HEK293 (cell line): ENCODE data around the gene DMGDH.

Experiments
- CTCF ChIA-PET: fragments of 350-600 bp; formaldehyde crosslinking; extraction: SDS; loops from one replicate; lab custom pipeline; 2021; ENCODE audit warnings: antibody characterized with exemption; lab: Yijun Ruan, JAX
- POLR2A ChIA-PET: fragments of 300-600 bp; formaldehyde crosslinking; extraction: SDS; loops from one replicate; lab custom pipeline; 2020; ENCODE audit warnings: antibody characterized with exemption, inconsistent platforms; lab: Yijun Ruan, JAX
- H3K27ac ChIP-seq: fragments of 200-500 bp; sonication (Bioruptor generic); 2 replicates; pipeline ENCODE4 v1.5.1; 2014; ENCODE audit warnings: low read depth, low read length, control low read depth, inconsistent platforms; ENCODE audit errors: extremely low read depth
- H3K36me3 ChIP-seq, 2 experiments: fragments of 200-500 bp in 1 of 2; sonication (Bioruptor generic) in 1 of 2; 1 replicate in 1 of 2; 2 replicates in 1 of 2; pipeline ENCODE4 v1.5.1; 2014 to 2017; ENCODE audit warnings: inconsistent platforms in 2 of 2, low read length in 2 of 2; ENCODE audit not compliant: control insufficient read depth in 2 of 2, insufficient read depth in 1 of 2
- H3K4me1 ChIP-seq: fragments of 200-500 bp; sonication (Bioruptor generic); 2 replicates; pipeline ENCODE4 v1.5.1; 2014; ENCODE audit warnings: mild to moderate bottlenecking, low read length, inconsistent platforms; ENCODE audit not compliant: control insufficient read depth, insufficient read depth
- H3K4me3 ChIP-seq: 2 replicates; pipeline ENCODE4 v1.5.1; 2011; ENCODE audit warnings: low read depth, mild to moderate bottlenecking, control low read depth, low read length, moderate library complexity
- H3K9me3 ChIP-seq: fragments of 200-500 bp; sonication (Bioruptor generic); 2 replicates; pipeline ENCODE4 v1.5.1; 2014; ENCODE audit warnings: low read depth, low read length, inconsistent platforms; ENCODE audit not compliant: control insufficient read depth, insufficient read depth
- FEZF1 ChIP-seq: fragments of 450-650 bp; formaldehyde crosslinking; IDR thresholded peaks from 2 replicates; pipeline ENCODE4 v1.5.1; 2016; ENCODE audit warnings: missing biosample characterization, missing genetic modification characterization
- GLI4 ChIP-seq: fragments of 450-650 bp; formaldehyde crosslinking; IDR thresholded peaks from 2 replicates; pipeline ENCODE4 v1.5.1; 2016; ENCODE audit warnings: missing biosample characterization, missing genetic modification characterization
- KLF7 ChIP-seq: fragments of 450-650 bp; formaldehyde crosslinking; IDR thresholded peaks from 2 replicates; pipeline ENCODE4 v1.5.1; 2016; ENCODE audit warnings: missing biosample characterization, missing genetic modification characterization, borderline replicate concordance
- OSR2 ChIP-seq: fragments of 450-650 bp; formaldehyde crosslinking; IDR thresholded peaks from 2 replicates; pipeline ENCODE4 v1.5.1; 2016; ENCODE audit warnings: missing biosample characterization, missing genetic modification characterization
- OVOL3 ChIP-seq: fragments of 450-650 bp; formaldehyde crosslinking; IDR thresholded peaks from 2 replicates; pipeline ENCODE4 v1.5.1; 2016; ENCODE audit warnings: missing biosample characterization, missing genetic modification characterization
- PATZ1 ChIP-seq: fragments of 450-650 bp; formaldehyde crosslinking; IDR thresholded peaks from 2 replicates; pipeline ENCODE4 v1.5.1; 2016; ENCODE audit warnings: missing biosample characterization, missing genetic modification characterization
- PRDM10 ChIP-seq: fragments of 450-650 bp; formaldehyde crosslinking; IDR thresholded peaks from 2 replicates; pipeline ENCODE4 v1.5.1; 2016; ENCODE audit warnings: missing biosample characterization, missing genetic modification characterization
- PRDM2 ChIP-seq: fragments of 450-650 bp; formaldehyde crosslinking; IDR thresholded peaks from 2 replicates; pipeline ENCODE4 v1.5.1; 2016; ENCODE audit warnings: missing biosample characterization, missing genetic modification characterization, borderline replicate concordance
- SP2 ChIP-seq: fragments of 450-650 bp; formaldehyde crosslinking; IDR thresholded peaks from 2 replicates; pipeline ENCODE4 v1.5.1; 2016; ENCODE audit warnings: missing biosample characterization, missing genetic modification characterization
- YY1 ChIP-seq: fragments of 450-650 bp; formaldehyde crosslinking; IDR thresholded peaks from 2 replicates; pipeline ENCODE4 v1.5.1; 2018; ENCODE audit warnings: missing biosample characterization, missing genetic modification characterization
- ZBTB11 ChIP-seq: fragments of 450-650 bp; formaldehyde crosslinking; conservative IDR thresholded peaks from 2 replicates; pipeline ENCODE4 v1.5.1; 2016; ENCODE audit warnings: low read depth, missing biosample characterization, missing genetic modification characterization
- ZBTB7A ChIP-seq: fragments of 450-650 bp; formaldehyde crosslinking; IDR thresholded peaks from 2 replicates; pipeline ENCODE4 v1.5.1; 2016; ENCODE audit warnings: low read depth, missing biosample characterization, missing genetic modification characterization
- ZNF169 ChIP-seq: fragments of 450-650 bp; formaldehyde crosslinking; IDR thresholded peaks from 2 replicates; pipeline ENCODE4 v1.5.1; 2016; ENCODE audit warnings: missing biosample characterization, missing genetic modification characterization
- ZNF23 ChIP-seq: fragments of 450-650 bp; formaldehyde crosslinking; IDR thresholded peaks from 2 replicates; pipeline ENCODE4 v1.5.1; 2016; ENCODE audit warnings: missing biosample characterization, missing genetic modification characterization, borderline replicate concordance
- ZNF341 ChIP-seq: fragments of 450-650 bp; formaldehyde crosslinking; IDR thresholded peaks from 2 replicates; pipeline ENCODE4; 2016; ENCODE audit warnings: low read depth, missing biosample characterization, missing genetic modification characterization
- ZNF416 ChIP-seq: fragments of 450-650 bp; formaldehyde crosslinking; IDR thresholded peaks from 2 replicates; pipeline ENCODE4 v1.5.1; 2016; ENCODE audit warnings: missing biosample characterization, missing genetic modification characterization
- ZNF558 ChIP-seq: fragments of 450-650 bp; formaldehyde crosslinking; IDR thresholded peaks from 2 replicates; pipeline ENCODE4 v1.5.1; 2016; ENCODE audit warnings: missing biosample characterization, missing genetic modification characterization
- ZNF585B ChIP-seq: fragments of 450-650 bp; formaldehyde crosslinking; IDR thresholded peaks from 2 replicates; pipeline ENCODE4 v1.5.1; 2016; ENCODE audit warnings: missing biosample characterization, missing genetic modification characterization
- ZNF664 ChIP-seq: fragments of 450-650 bp; formaldehyde crosslinking; IDR thresholded peaks from 2 replicates; pipeline ENCODE4 v1.5.1; 2016; ENCODE audit warnings: missing biosample characterization, missing genetic modification characterization
- ZNF837 ChIP-seq: fragments of 450-650 bp; formaldehyde crosslinking; IDR thresholded peaks from 2 replicates; pipeline ENCODE4 v1.5.1; 2016; ENCODE audit warnings: missing biosample characterization, missing genetic modification characterization
- ZSCAN4 ChIP-seq: fragments of 450-650 bp; formaldehyde crosslinking; IDR thresholded peaks from 2 replicates; pipeline ENCODE4 v1.5.1; 2017; ENCODE audit warnings: missing biosample characterization, missing genetic modification characterization

Gene DMGDH

GRCh38 chr5:78984439-78985115 is 84.9 kb downstream of the DMGDH start:
- POLR2A ChIA-PET: interaction anchor here (0.6 to 2.3 kb wide), 12 partner anchors 24 to 623 kb away, joined by 3 to 7 read pairs (median 3); partner anchors contain the start of gene HOMER1
- H3K9me3 ChIP-seq: no peaks in the 10 kb centered on the region
- H3K4me3 ChIP-seq: peak overlapping the region; percentile 81
- CTCF ChIA-PET: interaction anchor here (1.0 to 2.0 kb wide), 5 partner anchors 10 to 149 kb away, joined by 3 to 11 read pairs (median 8); no protein-coding TSS in a partner anchor
- H3K4me1 ChIP-seq: peaks cover 8% of the 10 kb centered on the region
- no peaks in the 10 kb centered on the region for H3K36me3 ChIP-seq
- peak overlapping the region; percentile 98 for H3K27ac ChIP-seq
- no peak for TF ChIP-seq GLI4 (tag by site-specific recombination)
- TF ChIP-seq ZSCAN4 (tag by site-specific recombination): no peak
- no peak for TF ChIP-seq ZNF558 (tag by site-specific recombination)
- peak; percentile 93 for TF ChIP-seq PRDM10 (tag by site-specific recombination)
- TF ChIP-seq SP2 (tag by site-specific recombination): no peak
- no peak for TF ChIP-seq ZNF416
- TF ChIP-seq KLF7 (tag by site-specific recombination): no peak
- no peak for TF ChIP-seq ZBTB11 (tag by site-specific recombination)
- TF ChIP-seq ZNF585B: no peak
- 0 out of 2 replicates have a peak, but pooled peaks have one; percentile 85 for TF ChIP-seq ZNF341 (tag by site-specific recombination)
- TF ChIP-seq ZNF837 (tag by site-specific recombination): no peak
- TF ChIP-seq ZNF169 (tag by site-specific recombination): no peak
- no peak for TF ChIP-seq ZBTB7A (tag by site-specific recombination)
- peak; percentile 62 for TF ChIP-seq OSR2 (tag by site-specific recombination)
- TF ChIP-seq ZNF664 (tag by site-specific recombination): no peak
- TF ChIP-seq FEZF1 (tag by site-specific recombination): no peak
- TF ChIP-seq PATZ1 (tag by site-specific recombination): peak; percentile 73
- no peak for TF ChIP-seq PRDM2 (tag by site-specific recombination)
- no peak for TF ChIP-seq OVOL3 (tag by site-specific recombination)
- TF ChIP-seq YY1 (tag by site-specific recombination): no peak
- no peak for TF ChIP-seq ZNF23 (tag by site-specific recombination)
